Mesodermal cell (in vitro differentiated cells): ENCODE results near the gene CAPN5.
A peak's percentile ranks its signal among the peaks of the same experiment; 100 is the strongest.

Experiments
- H3K27ac ChIP-seq: 2 replicates; pipeline ENCODE4 v1.7.0; 2013; ENCODE audit warnings: mild to moderate bottlenecking, low read depth, low read length, moderate library complexity; ENCODE audit not compliant: severe bottlenecking
- H3K36me3 ChIP-seq: 2 replicates; pipeline ENCODE4 v1.7.1; 2013; ENCODE audit warnings: mild to moderate bottlenecking, low read length, moderate library complexity; ENCODE audit not compliant: control insufficient read depth, insufficient read depth
- H3K4me1 ChIP-seq: one replicate; pipeline ENCODE4 v1.7.1; 2013; ENCODE audit warnings: mild to moderate bottlenecking, low read length; ENCODE audit not compliant: insufficient read depth, control insufficient read depth, poor library complexity, severe bottlenecking
- H3K4me3 ChIP-seq: 2 replicates; pipeline ENCODE4 v1.7.0; 2013; ENCODE audit warnings: low read length, control low read depth, mild to moderate bottlenecking; ENCODE audit not compliant: insufficient read depth, poor library complexity, severe bottlenecking; ENCODE audit errors: extremely low read depth
- H3K9me3 ChIP-seq: 2 replicates; pipeline ENCODE4 v1.7.1; 2013; ENCODE audit warnings: mild to moderate bottlenecking, low read length, moderate library complexity; ENCODE audit not compliant: control insufficient read depth
- WGBS, 2 experiments: methylation state at CpG; one replicate each; pipeline ENCODE4 v1.1.5; 2013; ENCODE audit warnings: missing lambda C conversion rate in 2 of 2; ENCODE audit not compliant: insufficient coverage in 2 of 2; 5-methylcytosine and 5-hydroxymethylcytosine counted together

The CAPN5 gene

DNA sequence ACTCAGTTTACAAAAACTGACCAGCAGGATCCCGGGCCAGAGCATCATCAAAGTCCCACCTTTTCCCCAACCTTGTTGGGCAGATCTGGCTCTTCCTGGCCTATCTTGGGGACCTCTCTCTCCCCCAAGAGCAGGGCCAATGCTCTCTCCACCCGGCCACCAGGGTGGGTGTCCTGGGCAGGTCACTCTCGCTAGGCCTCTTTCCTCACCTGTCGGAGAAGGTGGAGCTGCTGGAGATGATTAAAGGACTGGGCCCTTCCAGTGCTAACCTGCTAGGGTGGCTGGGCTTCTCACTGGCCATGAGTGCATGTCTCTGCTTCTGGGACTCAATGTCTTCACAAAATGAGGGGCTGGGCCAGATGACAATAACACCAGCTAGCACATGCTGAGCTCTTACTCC, 2.9 kb upstream of the CAPN5 start:
- H3K4me1 ChIP-seq: peaks cover 14% of the 10 kb centered on the region
- WGBS, 2 experiments: 95 to 100% methylated on average over 2 to 4 of the region's 4 CpGs
- H3K4me3 ChIP-seq: no peak overlapping the region
- no peaks in the 10 kb centered on the region for H3K36me3 ChIP-seq
- H3K27ac ChIP-seq: no peak overlapping the region
- H3K9me3 ChIP-seq: no peaks in the 10 kb centered on the region

GRCh38 chr11:77064648-77065217, 2.0 kb upstream of the CAPN5 start:
- Histone ChIP-seq H3K36me3 (no peaks in the 10 kb centered on the region), H3K27ac (no peak overlapping the region), H3K4me1 (peaks cover 16% of the 10 kb centered on the region), H3K4me3 (no peak overlapping the region), H3K9me3 (no peaks in the 10 kb centered on the region)
- 89 to 94% methylated on average over 3 to 4 of the region's 4 CpGs for WGBS, 2 experiments

- WGBS, 2 experiments: 40 to 42% methylated on average over 11 to 12 of the region's 14 CpGs
- H3K27ac ChIP-seq: no peak overlapping the region
These were observed 918 bp upstream of the CAPN5 start for GRCh38 chr11:77065878-77066228.

DNA sequence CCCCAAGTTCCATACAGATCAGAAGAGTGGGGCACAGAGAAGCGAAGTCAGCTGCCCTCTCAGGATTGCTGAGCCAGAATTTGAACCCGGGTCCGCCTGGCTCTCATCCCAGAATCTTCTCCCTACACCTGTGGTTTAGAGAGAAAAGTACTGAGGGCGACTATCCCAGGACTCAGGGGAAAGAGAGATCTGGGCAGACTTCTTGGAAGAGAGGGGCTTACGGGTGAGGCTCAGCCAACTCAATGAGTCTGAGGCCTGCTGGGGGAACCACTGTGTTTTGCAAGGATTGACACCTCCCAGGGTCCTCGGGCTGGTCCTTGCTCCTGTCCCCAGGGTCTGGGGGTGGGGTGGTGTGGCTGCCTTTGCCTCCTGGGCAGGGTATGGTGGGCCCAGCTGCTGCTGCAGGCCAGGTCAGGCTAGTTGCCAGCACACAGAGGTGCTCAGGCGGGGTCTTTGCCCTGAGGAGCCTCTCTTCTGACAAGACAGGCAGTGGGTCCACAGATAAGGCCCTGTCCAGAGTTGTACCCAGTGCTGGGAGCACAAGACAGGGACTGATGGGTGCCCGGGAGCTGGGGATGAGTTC, 1.2 kb downstream of the CAPN5 start:
- peaks cover 38% of the 10 kb centered on the region for H3K4me1 ChIP-seq
- peak overlapping the region; percentile 66 for H3K4me3 ChIP-seq
- no peaks in the 10 kb centered on the region for H3K36me3 ChIP-seq
- H3K9me3 ChIP-seq: no peaks in the 10 kb centered on the region
- 87 to 94% methylated on average over 6 to 7 of the region's 8 CpGs for WGBS, 2 experiments
- no peak overlapping the region for H3K27ac ChIP-seq

More at GRCh38 chr11:77065878-77066228, 918 bp upstream of the CAPN5 start:
- Histone ChIP-seq H3K4me3 (peak overlapping the region; percentile 66), H3K9me3 (no peaks in the 10 kb centered on the region), H3K36me3 (no peaks in the 10 kb centered on the region), H3K4me1 (peaks cover 17% of the 10 kb centered on the region)

- no peak overlapping the region for H3K27ac ChIP-seq
- H3K4me1 ChIP-seq: peaks cover 45% of the 10 kb centered on the region
- 82% methylated on average over 3 to 7 of the region's 7 CpGs for WGBS, 2 experiments
- no peak overlapping the region for H3K4me3 ChIP-seq
- H3K9me3 ChIP-seq: no peaks in the 10 kb centered on the region
- H3K36me3 ChIP-seq: no peaks in the 10 kb centered on the region
These were observed 1.9 kb downstream of the CAPN5 start for GRCh38 chr11:77068457-77069335.

DNA sequence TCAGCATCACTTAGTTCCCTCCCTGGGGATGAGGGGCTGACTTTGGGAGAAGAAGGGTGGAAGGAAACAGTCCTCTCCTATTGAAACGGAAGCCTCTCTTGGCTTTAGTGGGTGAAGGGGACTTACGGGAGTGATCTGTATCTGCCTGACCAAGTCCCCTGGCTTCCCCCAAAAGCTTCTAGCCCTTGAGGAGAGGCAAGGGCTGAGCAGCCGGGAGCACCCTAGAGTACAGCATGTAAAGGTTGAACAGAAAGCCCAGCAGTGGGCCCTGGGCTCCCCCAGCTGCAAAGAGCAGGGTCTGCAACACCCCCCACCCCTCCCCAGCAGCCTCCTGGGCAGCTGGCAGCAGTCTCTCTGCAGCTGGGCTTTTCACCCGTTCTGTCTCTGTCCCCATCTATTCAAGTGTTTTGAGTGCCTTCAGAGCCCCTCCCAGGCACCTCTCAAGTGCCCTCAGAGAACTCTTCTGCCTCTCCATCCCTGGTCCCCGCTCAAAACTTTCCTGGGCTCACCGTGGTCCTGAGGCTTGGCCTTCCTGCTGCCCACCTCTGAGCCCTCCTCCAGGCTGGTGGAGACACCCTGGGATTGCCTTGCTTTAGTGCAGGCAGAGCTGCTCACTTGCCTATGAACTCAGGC, 2.7 kb downstream of the CAPN5 start:
- no peaks in the 10 kb centered on the region for H3K9me3 ChIP-seq
- no peak overlapping the region for H3K4me3 ChIP-seq
- H3K4me1 ChIP-seq: peaks cover 53% of the 10 kb centered on the region
- H3K36me3 ChIP-seq: no peaks in the 10 kb centered on the region
- H3K27ac ChIP-seq: no peak overlapping the region
- 85 to 87% methylated on average over 3 to 4 of the region's 6 CpGs for WGBS, 2 experiments

DNA sequence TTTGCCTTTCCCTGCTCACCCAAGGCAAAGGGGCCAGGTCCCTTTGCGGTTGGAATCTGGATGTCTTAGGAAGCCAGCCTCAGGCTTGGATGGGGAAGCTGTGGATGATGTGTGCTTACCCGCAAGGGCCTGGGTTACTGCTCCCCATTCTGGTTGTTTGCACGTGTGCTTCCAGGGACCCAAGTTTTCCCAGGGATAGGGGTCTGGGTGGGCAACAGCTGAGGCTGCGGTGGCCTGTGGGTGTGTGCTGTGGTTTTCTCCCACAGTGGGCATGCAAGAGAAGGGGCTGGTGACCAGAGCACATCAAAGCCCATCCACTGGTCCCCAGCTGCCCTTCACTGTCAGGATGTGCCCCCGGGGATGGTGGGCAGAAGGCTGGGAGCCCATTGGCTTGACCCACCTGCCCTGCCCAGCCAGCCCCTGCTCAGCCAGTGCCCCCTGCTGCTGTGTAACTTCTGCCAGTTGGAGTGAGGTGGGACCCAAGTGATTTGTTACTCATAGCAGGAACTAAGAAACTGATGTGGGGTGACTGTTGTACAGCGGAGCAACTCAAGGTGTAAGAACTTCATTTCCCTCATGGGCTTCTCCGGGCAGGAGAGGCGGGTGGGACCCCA, 3.3 kb downstream of the CAPN5 start:
- 97% methylated on average over 7 of the region's 8 CpGs for WGBS, 2 experiments
- peaks cover 54% of the 10 kb centered on the region for H3K4me1 ChIP-seq

DNA sequence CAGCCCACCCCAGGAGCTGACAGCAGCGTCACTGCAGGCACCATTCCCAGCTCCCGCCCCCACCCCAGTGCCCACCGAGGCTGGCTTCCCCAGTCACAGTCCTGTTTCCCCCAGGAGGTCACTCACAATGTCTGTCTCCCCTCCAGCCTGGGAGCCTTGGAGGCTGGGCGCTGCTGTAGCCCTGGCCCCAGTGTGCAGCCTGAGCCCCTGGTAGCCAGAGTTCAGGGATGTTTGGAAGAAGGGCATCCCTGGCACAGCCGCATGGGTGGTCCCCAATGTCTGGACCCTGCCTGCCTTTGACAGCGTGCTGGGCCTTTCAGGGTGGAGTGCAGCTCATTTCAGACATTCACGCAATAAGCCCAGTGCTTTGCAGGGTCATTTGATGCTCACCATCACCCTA, 4.3 kb downstream of the CAPN5 start:
- WGBS, 2 experiments: 84 to 100% methylated on average over 2 to 6 of the region's 7 CpGs

More for the DNA sequence above, 3.3 kb downstream of the CAPN5 start:
- H3K4me3 ChIP-seq: no peak overlapping the region
- peaks cover 2% of the 10 kb centered on the region for H3K36me3 ChIP-seq
- H3K9me3 ChIP-seq: no peaks in the 10 kb centered on the region
- no peak overlapping the region for H3K27ac ChIP-seq

DNA sequence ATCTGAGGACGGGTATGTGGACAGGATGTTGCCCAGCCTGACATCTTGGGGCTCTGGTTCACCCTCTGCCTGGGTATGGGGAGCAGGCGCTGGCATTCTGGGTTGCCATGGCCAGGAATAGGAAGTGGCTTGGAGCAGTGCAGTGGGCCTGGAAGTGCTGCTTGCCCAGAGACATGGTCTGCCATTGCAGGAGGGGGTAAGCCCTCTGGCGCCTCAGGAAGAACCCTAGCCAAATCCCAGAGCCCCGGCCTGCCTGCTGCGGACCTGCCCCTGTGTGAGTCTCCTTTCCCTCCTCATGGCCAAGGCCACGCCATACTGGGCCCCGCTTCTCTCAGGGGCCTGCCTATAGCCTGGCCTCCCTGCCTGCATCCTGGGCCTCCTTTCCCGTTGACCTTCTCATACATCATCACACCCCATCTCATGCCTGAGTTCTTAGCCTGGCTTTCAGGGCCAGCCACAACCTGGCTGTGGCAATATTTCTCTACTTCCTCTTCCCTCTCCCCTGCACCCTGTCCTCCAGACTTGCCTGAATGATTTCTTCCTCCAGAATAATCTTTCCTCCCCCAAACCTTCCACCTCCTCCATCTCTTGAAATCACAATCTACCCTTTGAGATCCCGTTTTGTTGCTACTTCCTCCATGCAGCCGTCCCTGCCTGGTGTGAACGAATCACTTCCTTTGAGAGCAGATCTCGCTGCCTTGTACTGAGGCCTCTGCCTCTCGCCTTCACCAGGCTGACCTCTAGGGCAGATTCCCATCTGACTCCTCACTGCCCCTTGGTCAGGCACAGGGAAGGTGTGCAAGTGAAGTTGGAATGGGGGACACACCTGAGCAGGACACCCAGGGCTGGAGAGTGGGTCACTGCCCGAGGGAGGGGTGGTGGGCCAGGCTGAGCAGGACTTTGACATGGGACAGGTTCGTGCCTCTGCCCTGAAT, 5.2 kb downstream of the CAPN5 start:
- H3K36me3 ChIP-seq: peaks cover 2% of the 10 kb centered on the region
- peaks cover 51% of the 10 kb centered on the region for H3K4me1 ChIP-seq
- 75 to 85% methylated on average over 12 to 14 of the region's 15 CpGs for WGBS, 2 experiments
- no peaks in the 10 kb centered on the region for H3K9me3 ChIP-seq
- H3K4me3 ChIP-seq: no peak overlapping the region
- H3K27ac ChIP-seq: peak overlapping the region; percentile 98

More for the DNA sequence above, 4.3 kb downstream of the CAPN5 start:
- Histone ChIP-seq H3K36me3 (peaks cover 2% of the 10 kb centered on the region), H3K4me3 (no peak overlapping the region), H3K4me1 (peaks cover 51% of the 10 kb centered on the region), H3K9me3 (no peaks in the 10 kb centered on the region), H3K27ac (no peak overlapping the region)
